Measurements from ENCODE around the gene BAHD1.

- TF ChIP-seq EP300 (IDR thresholded peaks at IDR 0.05; ENCODE audit: borderline replicate concordance in 1 of 2, low read depth in 1 of 2, low read length in 1 of 2), result no peak
- TF ChIP-seq ZBTB33 (IDR thresholded peaks at IDR 0.05; ENCODE audit: borderline replicate concordance, low read depth), result no peak
- TF ChIP-seq SIN3A (IDR thresholded peaks at IDR 0.05; ENCODE audit: borderline replicate concordance, low read depth, low read length), result no peak
- TF ChIP-seq CTCF (IDR thresholded peaks at IDR 0.05), result no peak
- TF ChIP-seq USF2 (IDR thresholded peaks at IDR 0.05; ENCODE audit: borderline replicate concordance, low read depth, low read length), result no peak
- no peak for TF ChIP-seq GABPA (IDR thresholded peaks at IDR 0.05; ENCODE audit: low read depth)
- no peak; the same call in 1 of the 2 replicates for TF ChIP-seq MAX (IDR thresholded peaks at IDR 0.05; ENCODE audit: low read depth)
- TF ChIP-seq YY1 (IDR thresholded peaks at IDR 0.05; ENCODE audit: low read depth), result no peak
- TF ChIP-seq JUND (IDR thresholded peaks at IDR 0.05), result no peak
- TF ChIP-seq NFIC (IDR thresholded peaks at IDR 0.05; ENCODE audit: borderline replicate concordance), result no peak
- no peak for TF ChIP-seq USF1 (IDR thresholded peaks at IDR 0.05; ENCODE audit: borderline replicate concordance, low read depth)
- peak; percentile 11; the same call in 1 of the 2 replicates for TF ChIP-seq MXI1 (IDR thresholded peaks at IDR 0.05; ENCODE audit: low read depth, low read length)
Observed at GRCh38 chr15:40471105-40471807, 30.5 kb downstream of the BAHD1 start.
